Skeletal muscle satellite cell (primary cell): ENCODE results near the gene ITPK1.

Experiments
- H3K27me3 ChIP-seq: 2 replicates; pipeline ENCODE4 v1.7.0; 2013; ENCODE audit warnings: low read length; ENCODE audit not compliant: control insufficient read depth, insufficient read depth
- H3K36me3 ChIP-seq: 2 replicates; pipeline ENCODE4 v1.7.0; 2013; ENCODE audit warnings: mild to moderate bottlenecking, control low read depth, low read length; ENCODE audit not compliant: insufficient read depth
- H3K4me1 ChIP-seq: 2 replicates; pipeline ENCODE4 v1.7.0; 2013; ENCODE audit warnings: low read length; ENCODE audit not compliant: control insufficient read depth, insufficient read depth
- H3K4me2 ChIP-seq: 2 replicates; pipeline ENCODE4 v1.7.0; 2013; ENCODE audit warnings: mild to moderate bottlenecking, low read length
- H3K4me3 ChIP-seq: 2 replicates; pipeline ENCODE4 v1.7.0; 2013; ENCODE audit warnings: low read length
- H3K9ac ChIP-seq: 2 replicates; pipeline ENCODE4 v1.7.0; 2013; ENCODE audit warnings: mild to moderate bottlenecking, low read depth, low read length, moderate library complexity
- H3K9me3 ChIP-seq: replicated peaks from 2 replicates; pipeline ENCODE4 v1.7.0; 2013; ENCODE audit warnings: mild to moderate bottlenecking, control low read depth, low read length

ITPK1 gene

GRCh38 chr14:92951261-92951660 lies 164.5 kb downstream of the ITPK1 start:
- no peaks in the 10 kb centered on the region for H3K27me3 ChIP-seq
- H3K4me3 ChIP-seq = no peak overlapping the region
- no peak overlapping the region for H3K9ac ChIP-seq
- H3K9me3 ChIP-seq = no peaks in the 10 kb centered on the region
- H3K4me1 ChIP-seq = peaks cover 6% of the 10 kb centered on the region
- no peak overlapping the region for H3K4me2 ChIP-seq
- peaks cover 10% of the 10 kb centered on the region for H3K36me3 ChIP-seq

- H3K36me3 ChIP-seq = peaks cover 10% of the 10 kb centered on the region
- H3K9me3 ChIP-seq = no peaks in the 10 kb centered on the region
- H3K4me2 ChIP-seq = no peak overlapping the region
- H3K4me1 ChIP-seq = peaks cover 8% of the 10 kb centered on the region
- H3K4me3 ChIP-seq = no peak overlapping the region
- no peaks in the 10 kb centered on the region for H3K27me3 ChIP-seq
- no peak overlapping the region for H3K9ac ChIP-seq
These were observed 165.0 kb downstream of the ITPK1 start for GRCh38 chr14:92950773-92951172.

GRCh38 chr14:92950193-92950540 lies 165.6 kb downstream of the ITPK1 start:
- no peak overlapping the region for H3K4me2 ChIP-seq
- no peaks in the 10 kb centered on the region for H3K27me3 ChIP-seq
- peaks cover 10% of the 10 kb centered on the region for H3K36me3 ChIP-seq
- H3K9me3 ChIP-seq = no peaks in the 10 kb centered on the region
- H3K9ac ChIP-seq = no peak overlapping the region
- H3K4me1 ChIP-seq = peaks cover 8% of the 10 kb centered on the region
- H3K4me3 ChIP-seq = no peak overlapping the region

- Histone ChIP-seq H3K4me2 (no peak overlapping the region), H3K36me3 (peaks cover 10% of the 10 kb centered on the region), H3K27me3 (no peaks in the 10 kb centered on the region), H3K9ac (no peak overlapping the region), H3K4me1 (peaks cover 8% of the 10 kb centered on the region), H3K4me3 (no peak overlapping the region), H3K9me3 (no peaks in the 10 kb centered on the region)
These were observed 166.1 kb downstream of the ITPK1 start for GRCh38 chr14:92949496-92950192.

- no peaks in the 10 kb centered on the region for H3K27me3 ChIP-seq
- H3K9me3 ChIP-seq = no peaks in the 10 kb centered on the region
- no peak overlapping the region for H3K4me3 ChIP-seq
- H3K9ac ChIP-seq = no peak overlapping the region
- H3K4me1 ChIP-seq = peaks cover 8% of the 10 kb centered on the region
- peaks cover 10% of the 10 kb centered on the region for H3K36me3 ChIP-seq
- H3K4me2 ChIP-seq = no peak overlapping the region
These were observed 167.1 kb downstream of the ITPK1 start for GRCh38 chr14:92948647-92949046.

GRCh38 chr14:92946847-92947545 lies 168.7 kb downstream of the ITPK1 start:
- Histone ChIP-seq H3K4me3 (no peak overlapping the region), H3K4me2 (no peak overlapping the region), H3K9ac (no peak overlapping the region), H3K4me1 (peaks cover 8% of the 10 kb centered on the region), H3K27me3 (no peaks in the 10 kb centered on the region), H3K36me3 (peaks cover 10% of the 10 kb centered on the region), H3K9me3 (no peaks in the 10 kb centered on the region)

- Histone ChIP-seq H3K9ac (no peak overlapping the region), H3K27me3 (no peaks in the 10 kb centered on the region), H3K36me3 (peaks cover 6% of the 10 kb centered on the region), H3K4me3 (no peak overlapping the region), H3K4me1 (peaks cover 8% of the 10 kb centered on the region), H3K4me2 (no peak overlapping the region), H3K9me3 (no peaks in the 10 kb centered on the region)
These were observed 169.5 kb downstream of the ITPK1 start for GRCh38 chr14:92945959-92946846.

GRCh38 chr14:92945544-92945943 lies 170.2 kb downstream of the ITPK1 start:
- H3K9ac ChIP-seq = no peak overlapping the region
- no peaks in the 10 kb centered on the region for H3K9me3 ChIP-seq
- peaks cover 3% of the 10 kb centered on the region for H3K36me3 ChIP-seq
- H3K4me1 ChIP-seq = peaks cover 8% of the 10 kb centered on the region
- no peak overlapping the region for H3K4me2 ChIP-seq
- no peaks in the 10 kb centered on the region for H3K27me3 ChIP-seq
- H3K4me3 ChIP-seq = no peak overlapping the region

GRCh38 chr14:92944976-92945375 lies 170.7 kb downstream of the ITPK1 start:
- H3K4me2 ChIP-seq = no peak overlapping the region
- H3K4me3 ChIP-seq = no peak overlapping the region
- peaks cover 8% of the 10 kb centered on the region for H3K4me1 ChIP-seq
- H3K9ac ChIP-seq = no peak overlapping the region
- no peaks in the 10 kb centered on the region for H3K9me3 ChIP-seq
- H3K36me3 ChIP-seq = peaks cover 3% of the 10 kb centered on the region
- H3K27me3 ChIP-seq = no peaks in the 10 kb centered on the region

- Histone ChIP-seq H3K4me3 (no peak overlapping the region), H3K36me3 (no peaks in the 10 kb centered on the region), H3K27me3 (no peaks in the 10 kb centered on the region), H3K9ac (no peak overlapping the region), H3K9me3 (no peaks in the 10 kb centered on the region), H3K4me1 (peaks cover 8% of the 10 kb centered on the region), H3K4me2 (no peak overlapping the region)
These were observed 171.7 kb downstream of the ITPK1 start for GRCh38 chr14:92943855-92944570.
